Ovary (tissue), 3 donors: ENCODE results near the gene MYF6.

ENCODE experiments used
- CTCF ChIP-seq, 3 donors: fragments of 450-650 bp in 2 of 3; fragments of 200-600 bp in 1 of 3; IDR thresholded peaks; one replicate each; pipeline versions ENCODE4 v1.5.1 to v1.8.0; 2016 to 2022; ENCODE audit warnings: antibody characterized with exemption in 3 of 3, mild to moderate bottlenecking in 1 of 3
- POLR2A ChIP-seq: fragments of 450-650 bp; IDR thresholded peaks from one replicate; pipeline ENCODE4 v1.6.1; 2017; ENCODE audit warnings: antibody characterized with exemption, mild to moderate bottlenecking, moderate library complexity
- donor health status: DM: no; HTN: no; CAD: no.

- TF ChIP-seq POLR2A (no peak), CTCF (IDR thresholded peaks at IDR 0.05) (no peak)
Observed at GRCh38 chr12:80749456-80749855, 42.0 kb downstream of the MYF6 start.
